HL-60/S4 treated with phorbol 12-myristate 13-acetate at 8.2 ng/mL for 4 days and 3 days (cell line): ENCODE measurements around the gene NKAIN2.
"Not testable (repeated sequence)": the region's sequence is repeated elsewhere in the genome, so short reads cannot be mapped to it uniquely, and the experiment has no call there.

ENCODE experiments used
- in situ Hi-C: fragments of 300-500 bp; cut with MboI; formaldehyde crosslinking; loops from 2 replicates; pipeline ENCODE4 v1.15.0; 2022; ENCODE audit warnings: low sequenced_read_pairs

NKAIN2 gene

GRCh38 chr6:124294574-124295200 is 491.0 kb downstream of the NKAIN2 start:
- in situ Hi-C loops = no loop called here

- in situ Hi-C loops = no loop called here
Observed at GRCh38 chr6:124297507-124297906, 493.8 kb downstream of the NKAIN2 start.

GRCh38 chr6:124298730-124299129 is 495.1 kb downstream of the NKAIN2 start:
- in situ Hi-C loops = no loop called here

- in situ Hi-C loops = not testable (repeated sequence)
Observed at GRCh38 chr6:124300907-124301306, 497.2 kb downstream of the NKAIN2 start.

GRCh38 chr6:124303971-124304370 is 500.3 kb downstream of the NKAIN2 start:
- in situ Hi-C loops = no loop called here

- in situ Hi-C loops = no loop called here
Observed at GRCh38 chr6:124310139-124310538, 506.5 kb downstream of the NKAIN2 start.

GRCh38 chr6:124319410-124319809 is 515.7 kb downstream of the NKAIN2 start:
- in situ Hi-C loops = no loop called here

- in situ Hi-C loops = no loop called here
Observed at GRCh38 chr6:124324237-124324636, 520.6 kb downstream of the NKAIN2 start.

- in situ Hi-C loops = no loop called here
Observed at GRCh38 chr6:124330197-124330596, 526.5 kb downstream of the NKAIN2 start.

GRCh38 chr6:124334359-124334758 is 530.7 kb downstream of the NKAIN2 start:
- in situ Hi-C loops = no loop called here

GRCh38 chr6:124339610-124340334 is 536.1 kb downstream of the NKAIN2 start:
- in situ Hi-C loops = no loop called here

- in situ Hi-C loops = not testable (repeated sequence)
Observed at GRCh38 chr6:124348339-124348738, 544.7 kb downstream of the NKAIN2 start.

- in situ Hi-C loops = no loop called here
Observed at GRCh38 chr6:124355146-124355545, 551.5 kb downstream of the NKAIN2 start.

GRCh38 chr6:124356276-124356810 is 552.7 kb downstream of the NKAIN2 start:
- in situ Hi-C loops = no loop called here

GRCh38 chr6:124356811-124357210 is 553.1 kb downstream of the NKAIN2 start:
- in situ Hi-C loops = no loop called here

- in situ Hi-C loops = no loop called here
Observed at GRCh38 chr6:124368131-124368530, 564.5 kb downstream of the NKAIN2 start.

GRCh38 chr6:124371974-124372475 is 568.4 kb downstream of the NKAIN2 start:
- in situ Hi-C loops = no loop called here

- in situ Hi-C loops = no loop called here
Observed at GRCh38 chr6:124373386-124373785, 569.7 kb downstream of the NKAIN2 start.

- in situ Hi-C loops = no loop called here
Observed at GRCh38 chr6:124389127-124389526, 585.5 kb downstream of the NKAIN2 start.

- in situ Hi-C loops = no loop called here
Observed at GRCh38 chr6:124393536-124393935, 589.9 kb downstream of the NKAIN2 start.

- in situ Hi-C loops = no loop called here
Observed at GRCh38 chr6:124396361-124396760, 592.7 kb downstream of the NKAIN2 start.
